ENCODE results near the gene ZBTB2.

Gene ZBTB2

GRCh38 chr6:151430886-151431285 lies 39.5 kb upstream of the ZBTB2 start:
- H3K9me3 ChIP-seq (ENCODE audit: control insufficient read depth, low read length), result no peaks in the 10 kb centered on the region
- no peak overlapping the region for H3K9ac ChIP-seq
- H3K27me3 ChIP-seq (ENCODE audit: control insufficient read depth, insufficient read depth, low read length), result no peaks in the 10 kb centered on the region
- no peaks in the 10 kb centered on the region for H3K36me3 ChIP-seq (ENCODE audit: control insufficient read depth, insufficient read depth, low read length)
- no peak overlapping the region for H3K4me2 ChIP-seq (ENCODE audit: low read length)
- H2AFZ ChIP-seq, result no peak overlapping the region
- H3K4me1 ChIP-seq, result no peaks in the 10 kb centered on the region
- no peak overlapping the region for H3K4me3 ChIP-seq (ENCODE audit: low read depth, low read length)
- H3K79me2 ChIP-seq, result no peaks in the 10 kb centered on the region
- H3K27ac ChIP-seq, result no peak overlapping the region
- TF ChIP-seq, protein P1, sequence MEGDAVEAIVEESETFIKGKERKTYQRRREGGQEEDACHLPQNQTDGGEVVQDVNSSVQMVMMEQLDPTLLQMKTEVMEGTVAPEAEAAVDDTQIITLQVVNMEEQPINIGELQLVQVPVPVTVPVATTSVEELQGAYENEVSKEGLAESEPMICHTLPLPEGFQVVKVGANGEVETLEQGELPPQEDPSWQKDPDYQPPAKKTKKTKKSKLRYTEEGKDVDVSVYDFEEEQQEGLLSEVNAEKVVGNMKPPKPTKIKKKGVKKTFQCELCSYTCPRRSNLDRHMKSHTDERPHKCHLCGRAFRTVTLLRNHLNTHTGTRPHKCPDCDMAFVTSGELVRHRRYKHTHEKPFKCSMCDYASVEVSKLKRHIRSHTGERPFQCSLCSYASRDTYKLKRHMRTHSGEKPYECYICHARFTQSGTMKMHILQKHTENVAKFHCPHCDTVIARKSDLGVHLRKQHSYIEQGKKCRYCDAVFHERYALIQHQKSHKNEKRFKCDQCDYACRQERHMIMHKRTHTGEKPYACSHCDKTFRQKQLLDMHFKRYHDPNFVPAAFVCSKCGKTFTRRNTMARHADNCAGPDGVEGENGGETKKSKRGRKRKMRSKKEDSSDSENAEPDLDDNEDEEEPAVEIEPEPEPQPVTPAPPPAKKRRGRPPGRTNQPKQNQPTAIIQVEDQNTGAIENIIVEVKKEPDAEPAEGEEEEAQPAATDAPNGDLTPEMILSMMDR (IDR thresholded peaks at IDR 0.05), result no peak

DNA sequence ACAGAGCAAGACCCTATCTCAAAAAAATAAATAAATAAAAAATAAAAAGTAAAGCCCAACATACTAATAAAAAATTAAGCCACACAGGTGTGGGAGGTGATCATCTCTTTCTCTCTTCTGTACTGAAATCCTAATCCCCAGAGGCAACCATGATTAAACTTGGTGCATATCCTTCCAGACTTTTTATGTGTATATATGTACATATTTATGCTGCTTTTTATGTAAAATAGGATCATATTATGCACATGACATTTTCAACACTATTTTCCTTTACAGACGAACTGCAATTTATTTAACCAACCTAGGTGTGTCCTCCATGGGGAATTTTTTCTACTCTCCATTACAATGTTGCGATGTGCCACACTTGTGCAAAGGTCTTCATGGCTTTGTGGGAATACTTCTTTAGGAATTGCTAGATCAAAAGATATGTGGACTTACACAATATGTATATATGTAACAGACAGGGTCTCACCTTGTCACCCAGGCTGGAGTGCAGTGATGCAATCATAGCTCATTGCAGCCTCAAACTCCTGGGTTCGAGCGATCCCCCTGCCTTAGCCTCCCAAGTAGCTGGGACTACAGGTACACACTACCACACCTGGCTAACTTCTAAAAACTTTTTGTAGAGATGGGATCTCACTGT lies 36.9 kb upstream of the ZBTB2 start:
- Histone ChIP-seq H3K79me2 (no peaks in the 10 kb centered on the region), H3K4me1 (no peaks in the 10 kb centered on the region), H3K27me3 (ENCODE audit: control insufficient read depth, insufficient read depth, low read length) (no peaks in the 10 kb centered on the region), H3K36me3 (ENCODE audit: control insufficient read depth, insufficient read depth, low read length) (no peaks in the 10 kb centered on the region), H3K4me3 (ENCODE audit: low read depth, low read length) (no peak overlapping the region), H3K9ac (no peak overlapping the region), H3K4me2 (ENCODE audit: low read length) (no peak overlapping the region), H2AFZ (no peak overlapping the region), H3K27ac (no peak overlapping the region), H3K9me3 (ENCODE audit: control insufficient read depth, low read length) (no peaks in the 10 kb centered on the region)
- TF ChIP-seq, protein P1 (IDR thresholded peaks at IDR 0.05), result no peak

DNA sequence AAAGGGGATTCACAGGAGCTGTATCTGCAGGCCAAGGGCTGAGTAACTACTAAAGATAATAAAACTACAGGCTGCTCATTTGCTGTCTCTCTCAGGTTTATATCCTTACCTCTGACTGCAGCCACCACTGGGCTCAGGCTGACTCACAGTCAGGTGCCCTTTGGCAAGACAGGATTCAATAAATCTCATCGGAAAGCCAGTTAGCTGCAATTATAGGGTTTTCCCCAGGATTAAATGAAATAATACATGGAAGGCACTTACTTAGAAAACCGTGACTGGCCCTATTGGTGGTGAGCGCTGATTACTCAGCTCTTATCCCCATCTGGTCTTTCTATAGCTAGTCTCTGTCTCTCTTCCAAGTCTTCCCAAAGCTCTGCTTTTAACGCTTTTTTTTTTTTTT lies 34.2 kb upstream of the ZBTB2 start:
- Histone ChIP-seq H3K27me3 (ENCODE audit: control insufficient read depth, insufficient read depth, low read length) (no peaks in the 10 kb centered on the region), H3K36me3 (ENCODE audit: control insufficient read depth, insufficient read depth, low read length) (no peaks in the 10 kb centered on the region), H2AFZ (no peak overlapping the region), H3K9ac (no peak overlapping the region), H3K4me3 (ENCODE audit: low read depth, low read length) (no peak overlapping the region), H3K9me3 (ENCODE audit: control insufficient read depth, low read length) (no peaks in the 10 kb centered on the region), H3K79me2 (no peaks in the 10 kb centered on the region), H3K4me1 (no peaks in the 10 kb centered on the region), H3K27ac (no peak overlapping the region), H3K4me2 (ENCODE audit: low read length) (no peak overlapping the region)
- TF ChIP-seq, protein P1 (IDR thresholded peaks at IDR 0.05), result no peak

- Histone ChIP-seq H3K4me3 (ENCODE audit: low read depth, low read length) (no peak overlapping the region), H3K9ac (no peak overlapping the region), H3K4me2 (ENCODE audit: low read length) (no peak overlapping the region), H3K36me3 (ENCODE audit: control insufficient read depth, insufficient read depth, low read length) (no peaks in the 10 kb centered on the region), H3K79me2 (no peaks in the 10 kb centered on the region), H3K27ac (no peak overlapping the region), H3K4me1 (no peaks in the 10 kb centered on the region), H3K27me3 (ENCODE audit: control insufficient read depth, insufficient read depth, low read length) (no peaks in the 10 kb centered on the region), H2AFZ (no peak overlapping the region), H3K9me3 (ENCODE audit: control insufficient read depth, low read length) (no peaks in the 10 kb centered on the region)
- TF ChIP-seq, protein P1 (IDR thresholded peaks at IDR 0.05), result no peak
These were observed 31.6 kb upstream of the ZBTB2 start for GRCh38 chr6:151422981-151423380.

DNA sequence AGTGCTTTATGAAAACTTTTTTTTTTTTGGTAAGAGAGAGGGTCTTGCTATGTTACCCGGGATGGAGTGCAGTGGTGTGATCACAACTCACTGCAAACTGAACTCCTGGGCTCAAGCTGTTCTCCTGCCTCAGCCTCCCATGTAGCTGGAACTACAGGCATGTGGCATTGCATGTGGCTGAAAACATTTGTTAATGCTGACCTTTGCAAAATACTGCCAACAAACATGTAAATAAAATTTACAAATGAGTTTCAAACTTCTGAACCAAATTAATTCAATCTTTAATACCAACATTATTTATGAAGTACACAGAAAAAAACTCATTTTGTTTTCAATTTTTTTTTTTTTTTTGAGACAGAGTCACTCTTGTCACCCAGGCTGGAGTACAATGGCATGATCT lies 26.1 kb upstream of the ZBTB2 start:
- Histone ChIP-seq H3K27me3 (ENCODE audit: control insufficient read depth, insufficient read depth, low read length) (no peaks in the 10 kb centered on the region), H3K4me3 (ENCODE audit: low read depth, low read length) (no peak overlapping the region), H3K4me1 (no peaks in the 10 kb centered on the region), H3K36me3 (ENCODE audit: control insufficient read depth, insufficient read depth, low read length) (no peaks in the 10 kb centered on the region), H3K27ac (no peak overlapping the region), H3K9me3 (ENCODE audit: control insufficient read depth, low read length) (no peaks in the 10 kb centered on the region), H2AFZ (no peak overlapping the region), H3K79me2 (no peaks in the 10 kb centered on the region), H3K9ac (no peak overlapping the region), H3K4me2 (ENCODE audit: low read length) (no peak overlapping the region)
- TF ChIP-seq, protein P1 (IDR thresholded peaks at IDR 0.05), result no peak

Data from parathyroid adenoma (tissue), 2 donors.